ENCODE results near the gene R3HDML. TPM values are rescaled to one million over a fixed set of nuclear protein-coding genes. Genes with fewer than 3 reads are reported as not detected.
"Not testable (repeated sequence)": the region's sequence is repeated elsewhere in the genome, so short reads cannot be mapped to it uniquely, and the experiment has no call there.

The R3HDML gene
- polyA plus RNA-seq, 2 donors, result not detected

GRCh38 chr20:44326391-44327159 lies 10.3 kb upstream of the R3HDML start:
- 10 to 16% methylated on average over 40 to 50 of the region's 50 CpGs for WGBS, 2 donors
- Histone ChIP-seq H3K4me3 (ENCODE audit: low read depth in 1 of 2, low read length in 2 of 2) (peak overlapping the region in 1 of 2 donors; percentile 24), H3K36me3 (ENCODE audit: control insufficient read depth in 2 of 2, insufficient read depth in 2 of 2, low read length in 1 of 2) (no peaks in the 10 kb centered on the region), H3K27me3 (ENCODE audit: control insufficient read depth in 1 of 2, insufficient read depth in 2 of 2, low read length in 2 of 2) (peaks cover 0 to 3% of the 10 kb centered on the region in 2 donors), H3K4me1 (ENCODE audit: control insufficient read depth in 2 of 2, insufficient read depth in 2 of 2, low read length in 1 of 2) (peaks cover 4 to 5% of the 10 kb centered on the region in 2 donors), H3K27ac (ENCODE audit: low read depth in 2 of 2, low read length in 1 of 2) (no peak overlapping the region), H3K9me3 (ENCODE audit: control insufficient read depth in 2 of 2, insufficient read depth in 1 of 2, low read depth in 1 of 2, low read length in 1 of 2) (no peaks in the 10 kb centered on the region)

GRCh38 chr20:44327748-44328147 lies 9.1 kb upstream of the R3HDML start:
- not testable (repeated sequence) for H3K27ac ChIP-seq (ENCODE audit: low read depth in 2 of 2, low read length in 1 of 2); H3K4me1 ChIP-seq (ENCODE audit: control insufficient read depth in 2 of 2, insufficient read depth in 2 of 2, low read length in 1 of 2); H3K9me3 ChIP-seq (ENCODE audit: control insufficient read depth in 2 of 2, insufficient read depth in 1 of 2, low read depth in 1 of 2, low read length in 1 of 2); H3K36me3 ChIP-seq (ENCODE audit: control insufficient read depth in 2 of 2, insufficient read depth in 2 of 2, low read length in 1 of 2); H3K4me3 ChIP-seq (ENCODE audit: low read depth in 1 of 2, low read length in 2 of 2); H3K27me3 ChIP-seq (ENCODE audit: control insufficient read depth in 1 of 2, insufficient read depth in 2 of 2, low read length in 2 of 2)
- 84 to 87% methylated on average over 7 of the region's 7 CpGs for WGBS, 2 donors

- H3K4me3 ChIP-seq (ENCODE audit: low read depth in 1 of 2, low read length in 2 of 2), result no peak overlapping the region
- H3K4me1 ChIP-seq (ENCODE audit: control insufficient read depth in 2 of 2, insufficient read depth in 2 of 2, low read length in 1 of 2), result peaks cover 4 to 5% of the 10 kb centered on the region in 2 donors
- no peaks in the 10 kb centered on the region for H3K9me3 ChIP-seq (ENCODE audit: control insufficient read depth in 2 of 2, insufficient read depth in 1 of 2, low read depth in 1 of 2, low read length in 1 of 2)
- H3K27me3 ChIP-seq (ENCODE audit: control insufficient read depth in 1 of 2, insufficient read depth in 2 of 2, low read length in 2 of 2), result peaks cover 0 to 3% of the 10 kb centered on the region in 2 donors
- WGBS, 2 donors, result 77 to 84% methylated on average over 4 of the region's 4 CpGs
- H3K27ac ChIP-seq (ENCODE audit: low read depth in 2 of 2, low read length in 1 of 2), result no peak overlapping the region
- no peaks in the 10 kb centered on the region for H3K36me3 ChIP-seq (ENCODE audit: control insufficient read depth in 2 of 2, insufficient read depth in 2 of 2, low read length in 1 of 2)
Observed at GRCh38 chr20:44328428-44328827, 8.4 kb upstream of the R3HDML start.

GRCh38 chr20:44331201-44331600 lies 5.6 kb upstream of the R3HDML start:
- no peak overlapping the region for H3K27ac ChIP-seq (ENCODE audit: low read depth in 2 of 2, low read length in 1 of 2)
- WGBS, 2 donors, result 84 to 88% methylated on average over 2 of the region's 2 CpGs
- H3K27me3 ChIP-seq (ENCODE audit: control insufficient read depth in 1 of 2, insufficient read depth in 2 of 2, low read length in 2 of 2), result peaks cover 0 to 3% of the 10 kb centered on the region in 2 donors
- H3K9me3 ChIP-seq (ENCODE audit: control insufficient read depth in 2 of 2, insufficient read depth in 1 of 2, low read depth in 1 of 2, low read length in 1 of 2), result no peaks in the 10 kb centered on the region
- peaks cover 0 to 5% of the 10 kb centered on the region in 2 donors for H3K4me1 ChIP-seq (ENCODE audit: control insufficient read depth in 2 of 2, insufficient read depth in 2 of 2, low read length in 1 of 2)
- no peak overlapping the region for H3K4me3 ChIP-seq (ENCODE audit: low read depth in 1 of 2, low read length in 2 of 2)
- H3K36me3 ChIP-seq (ENCODE audit: control insufficient read depth in 2 of 2, insufficient read depth in 2 of 2, low read length in 1 of 2), result no peaks in the 10 kb centered on the region

GRCh38 chr20:44334306-44334705 lies 2.5 kb upstream of the R3HDML start:
- no peaks in the 10 kb centered on the region for H3K4me1 ChIP-seq (ENCODE audit: control insufficient read depth in 2 of 2, insufficient read depth in 2 of 2, low read length in 1 of 2)
- H3K27me3 ChIP-seq (ENCODE audit: control insufficient read depth in 1 of 2, insufficient read depth in 2 of 2, low read length in 2 of 2), result no peaks in the 10 kb centered on the region
- no peak overlapping the region for H3K4me3 ChIP-seq (ENCODE audit: low read depth in 1 of 2, low read length in 2 of 2)
- H3K9me3 ChIP-seq (ENCODE audit: control insufficient read depth in 2 of 2, insufficient read depth in 1 of 2, low read depth in 1 of 2, low read length in 1 of 2), result no peaks in the 10 kb centered on the region
- H3K27ac ChIP-seq (ENCODE audit: low read depth in 2 of 2, low read length in 1 of 2), result no peak overlapping the region
- WGBS, 2 donors, result 34 to 42% methylated on average over 8 of the region's 8 CpGs
- no peaks in the 10 kb centered on the region for H3K36me3 ChIP-seq (ENCODE audit: control insufficient read depth in 2 of 2, insufficient read depth in 2 of 2, low read length in 1 of 2)

- Histone ChIP-seq H3K27me3 (ENCODE audit: control insufficient read depth in 1 of 2, insufficient read depth in 2 of 2, low read length in 2 of 2) (no peaks in the 10 kb centered on the region), H3K4me1 (ENCODE audit: control insufficient read depth in 2 of 2, insufficient read depth in 2 of 2, low read length in 1 of 2) (no peaks in the 10 kb centered on the region), H3K36me3 (ENCODE audit: control insufficient read depth in 2 of 2, insufficient read depth in 2 of 2, low read length in 1 of 2) (no peaks in the 10 kb centered on the region), H3K4me3 (ENCODE audit: low read depth in 1 of 2, low read length in 2 of 2) (no peak overlapping the region), H3K9me3 (ENCODE audit: control insufficient read depth in 2 of 2, insufficient read depth in 1 of 2, low read depth in 1 of 2, low read length in 1 of 2) (no peaks in the 10 kb centered on the region), H3K27ac (ENCODE audit: low read depth in 2 of 2, low read length in 1 of 2) (no peak overlapping the region)
- WGBS, 2 donors, result 72 to 81% methylated on average over 4 of the region's 4 CpGs
Observed at GRCh38 chr20:44334709-44335108, 2.1 kb upstream of the R3HDML start.

GRCh38 chr20:44335675-44336074 lies 1.2 kb upstream of the R3HDML start:
- H3K9me3 ChIP-seq (ENCODE audit: control insufficient read depth in 2 of 2, insufficient read depth in 1 of 2, low read depth in 1 of 2, low read length in 1 of 2), result no peaks in the 10 kb centered on the region
- H3K4me3 ChIP-seq (ENCODE audit: low read depth in 1 of 2, low read length in 2 of 2), result no peak overlapping the region
- H3K4me1 ChIP-seq (ENCODE audit: control insufficient read depth in 2 of 2, insufficient read depth in 2 of 2, low read length in 1 of 2), result no peaks in the 10 kb centered on the region
- no peaks in the 10 kb centered on the region for H3K27me3 ChIP-seq (ENCODE audit: control insufficient read depth in 1 of 2, insufficient read depth in 2 of 2, low read length in 2 of 2)
- H3K36me3 ChIP-seq (ENCODE audit: control insufficient read depth in 2 of 2, insufficient read depth in 2 of 2, low read length in 1 of 2), result no peaks in the 10 kb centered on the region
- WGBS, 2 donors, result 87 to 91% methylated on average over 2 of the region's 2 CpGs
- H3K27ac ChIP-seq (ENCODE audit: low read depth in 2 of 2, low read length in 1 of 2), result no peak overlapping the region

DNA sequence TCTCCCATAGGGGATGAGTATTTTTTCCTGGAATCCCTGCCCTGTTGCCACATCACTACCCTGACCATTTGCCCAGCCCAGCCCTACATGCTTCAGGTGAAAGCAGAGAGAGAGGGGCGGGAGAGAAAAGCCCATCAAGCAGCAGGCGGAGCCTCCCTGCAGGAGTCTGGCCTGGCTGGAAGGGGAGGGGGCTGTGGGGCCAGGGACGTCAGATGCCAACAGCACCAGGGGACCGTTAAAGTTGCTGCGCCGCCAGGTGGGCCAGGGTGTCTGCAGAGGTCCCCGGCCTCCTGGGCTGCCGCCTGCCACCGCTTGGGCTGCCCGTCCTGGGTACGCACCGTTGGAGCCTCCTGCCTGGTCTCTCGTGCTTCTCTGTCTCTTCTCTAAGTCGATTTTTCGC lies 757 bp upstream of the R3HDML start:
- 26 to 34% methylated on average over 12 to 15 of the region's 15 CpGs for WGBS, 2 donors
- H3K9me3 ChIP-seq (ENCODE audit: control insufficient read depth in 2 of 2, insufficient read depth in 1 of 2, low read depth in 1 of 2, low read length in 1 of 2), result no peaks in the 10 kb centered on the region
- no peak overlapping the region for H3K4me3 ChIP-seq (ENCODE audit: low read depth in 1 of 2, low read length in 2 of 2)
- H3K4me1 ChIP-seq (ENCODE audit: control insufficient read depth in 2 of 2, insufficient read depth in 2 of 2, low read length in 1 of 2), result no peaks in the 10 kb centered on the region
- no peaks in the 10 kb centered on the region for H3K36me3 ChIP-seq (ENCODE audit: control insufficient read depth in 2 of 2, insufficient read depth in 2 of 2, low read length in 1 of 2)
- no peaks in the 10 kb centered on the region for H3K27me3 ChIP-seq (ENCODE audit: control insufficient read depth in 1 of 2, insufficient read depth in 2 of 2, low read length in 2 of 2)
- no peak overlapping the region for H3K27ac ChIP-seq (ENCODE audit: low read depth in 2 of 2, low read length in 1 of 2)

DNA sequence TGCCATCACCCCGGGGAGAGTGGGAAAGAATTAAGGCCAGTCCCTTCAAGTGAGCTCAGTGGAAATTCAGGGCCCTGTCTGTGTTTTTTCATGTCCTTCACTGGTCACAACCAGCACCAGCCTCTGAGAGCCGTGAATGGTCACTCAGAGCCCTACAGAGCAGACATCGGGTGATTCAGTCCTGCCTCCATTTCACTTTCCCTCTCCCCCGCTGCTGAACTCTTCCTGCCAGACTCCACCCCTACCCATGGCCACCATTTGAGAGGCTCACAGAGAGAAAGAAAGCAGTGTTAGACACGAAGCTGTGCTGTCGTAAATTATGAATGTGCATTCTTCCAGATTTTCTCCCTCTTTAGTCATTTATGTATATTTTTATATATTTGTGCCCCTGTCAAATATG lies 5.4 kb downstream of the R3HDML start:
- Histone ChIP-seq H3K27me3 (ENCODE audit: control insufficient read depth in 1 of 2, insufficient read depth in 2 of 2, low read length in 2 of 2) (no peaks in the 10 kb centered on the region), H3K4me1 (ENCODE audit: control insufficient read depth in 2 of 2, insufficient read depth in 2 of 2, low read length in 1 of 2) (no peaks in the 10 kb centered on the region), H3K36me3 (ENCODE audit: control insufficient read depth in 2 of 2, insufficient read depth in 2 of 2, low read length in 1 of 2) (no peaks in the 10 kb centered on the region), H3K9me3 (ENCODE audit: control insufficient read depth in 2 of 2, insufficient read depth in 1 of 2, low read depth in 1 of 2, low read length in 1 of 2) (no peaks in the 10 kb centered on the region), H3K4me3 (ENCODE audit: low read depth in 1 of 2, low read length in 2 of 2) (no peak overlapping the region), H3K27ac (ENCODE audit: low read depth in 2 of 2, low read length in 1 of 2) (no peak overlapping the region)
- 59 to 65% methylated on average over 6 of the region's 6 CpGs for WGBS, 2 donors

DNA sequence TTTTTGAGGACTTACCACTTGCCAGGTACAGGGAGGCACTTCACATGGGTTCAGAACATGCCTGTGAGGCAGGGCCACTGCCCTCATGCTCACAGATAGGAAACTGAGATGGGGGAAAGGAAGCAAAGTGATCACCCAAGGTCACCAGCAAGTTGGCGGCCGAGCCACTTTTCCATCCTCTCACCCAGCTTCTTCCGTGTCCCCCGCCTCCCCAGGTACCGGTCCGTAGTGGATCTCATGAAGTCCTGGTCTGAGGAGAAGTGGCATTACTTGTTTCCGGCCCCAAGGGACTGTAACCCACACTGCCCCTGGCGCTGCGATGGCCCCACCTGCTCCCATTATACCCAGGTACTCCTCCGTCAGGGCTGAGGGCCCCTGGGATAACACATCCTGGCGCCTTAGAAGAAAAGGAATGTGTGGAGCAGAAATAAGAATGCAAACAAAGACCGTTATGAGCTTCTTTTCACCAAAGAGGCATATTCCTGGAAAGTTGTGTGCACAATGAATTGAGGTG lies 6.4 kb downstream of the R3HDML start:
- Histone ChIP-seq H3K36me3 (ENCODE audit: control insufficient read depth in 2 of 2, insufficient read depth in 2 of 2, low read length in 1 of 2) (no peaks in the 10 kb centered on the region), H3K4me1 (ENCODE audit: control insufficient read depth in 2 of 2, insufficient read depth in 2 of 2, low read length in 1 of 2) (no peaks in the 10 kb centered on the region), H3K4me3 (ENCODE audit: low read depth in 1 of 2, low read length in 2 of 2) (no peak overlapping the region), H3K27me3 (ENCODE audit: control insufficient read depth in 1 of 2, insufficient read depth in 2 of 2, low read length in 2 of 2) (no peaks in the 10 kb centered on the region), H3K9me3 (ENCODE audit: control insufficient read depth in 2 of 2, insufficient read depth in 1 of 2, low read depth in 1 of 2, low read length in 1 of 2) (no peaks in the 10 kb centered on the region), H3K27ac (ENCODE audit: low read depth in 2 of 2, low read length in 1 of 2) (no peak overlapping the region)
- 74 to 77% methylated on average over 12 of the region's 12 CpGs for WGBS, 2 donors

Data from esophagus (tissue), 2 donors.